HCT116 (cell line): Measurements from ENCODE around the gene ARL13B. TPM values are rescaled to one million over a fixed set of nuclear protein-coding genes. Genes with fewer than 3 reads are reported as not detected.

Source experiments
- ATAC-seq: fragments of 200-7000 bp; cut with Tn5 transposase; 2 replicates; pipeline ENCODE4 v1.9.1; 2020; ENCODE audit warnings: mild to moderate bottlenecking, moderate library complexity
- BruUV-seq: library from RNA; stranded (reverse); fragments of 400-500 nt; replicated peaks from 2 replicates; lab custom pipeline; 2021; lab: Mats Ljungman, UMichigan
- CTCF ChIA-PET: fragments of 300-600 bp; sonication (Branson Sonifier 250); formaldehyde crosslinking; loops from one replicate; lab custom pipeline; 2021; ENCODE audit warnings: antibody characterized with exemption; lab: Charles Lee
- POLR2A ChIA-PET: fragments of 300-600, 350-600 bp; sonication (Branson Sonifier 250); formaldehyde crosslinking; loops from one replicate; lab custom pipeline; 2021; ENCODE audit warnings: antibody characterized with exemption; lab: Charles Lee
- RAD21 ChIA-PET, 2 experiments: fragments of 300-600 bp; sonication (Branson Sonifier 250); formaldehyde crosslinking; loops; one replicate each; lab custom pipeline; 2023; ENCODE audit warnings: low total read pairs in 2 of 2; ENCODE audit not compliant: uncharacterized antibody in 2 of 2, unreplicated experiment in 2 of 2, low non-redundant PET in 1 of 2; lab: Charles Lee
- DNase-seq: peaks from one replicate; pipeline ENCODE4 v3.0.0-alpha.2; 2010; ENCODE audit warnings: low read depth, low spot score
- H2AFZ ChIP-seq: fragments of 200-600 bp; shearing (Covaris generic), sonication (generic); 2 replicates; pipeline ENCODE4 v1.6.1; 2017; ENCODE audit warnings: low read depth, mixed run types, mixed read lengths, antibody characterized with exemption, low read length; ENCODE audit not compliant: poor library complexity, severe bottlenecking
- H3K27ac ChIP-seq: 2 replicates; pipeline ENCODE4 v1.5.1; 2012; ENCODE audit warnings: low read depth, low read length
- H3K27me3 ChIP-seq: fragments of 200-600 bp; sonication (generic); 2 replicates; pipeline ENCODE4 v1.6.1; 2016; ENCODE audit warnings: mixed run types, low read length, mixed read lengths; ENCODE audit not compliant: insufficient read depth
- H3K36me3 ChIP-seq, 2 experiments: fragments of 200-500 bp in 1 of 2; fragments of 200-600 bp in 1 of 2; sonication (Bioruptor generic) in 1 of 2; sonication (generic) in 1 of 2; 2 replicates each; pipeline versions ENCODE4 v1.5.1 to v1.6.1; 2014 to 2016; ENCODE audit warnings: low read length in 2 of 2, inconsistent platforms in 1 of 2, mixed read lengths in 1 of 2, mixed run types in 1 of 2; ENCODE audit not compliant: insufficient read depth in 2 of 2, control insufficient read depth in 1 of 2
- H3K4me1 ChIP-seq, 2 experiments: fragments of 200-600 bp in 1 of 2; sonication (generic) in 1 of 2; 2 replicates each; pipeline versions ENCODE4 v1.5.1 to v1.6.1; 2012 to 2017; ENCODE audit warnings: low read length in 2 of 2, inconsistent platforms in 1 of 2, mild to moderate bottlenecking in 1 of 2, mixed read lengths in 1 of 2, mixed run types in 1 of 2, moderate library complexity in 1 of 2; ENCODE audit not compliant: insufficient read depth in 2 of 2, control insufficient read depth in 1 of 2
- H3K4me2 ChIP-seq: fragments of 200-600 bp; sonication (generic); 2 replicates; pipeline ENCODE4 v1.6.1; 2017; ENCODE audit warnings: mixed run types, low read length, mixed read lengths
- H3K4me3 ChIP-seq, 2 experiments: fragments of 200-600 bp in 1 of 2; sonication (generic) in 1 of 2; replicated peaks in 1 of 2; 2 replicates each; pipeline ENCODE4 v1.5.1; 2011 to 2016; ENCODE audit warnings: low read length in 2 of 2, control low read depth in 1 of 2, low read depth in 1 of 2, mild to moderate bottlenecking in 1 of 2, mixed read lengths in 1 of 2, mixed run types in 1 of 2
- H3K79me2 ChIP-seq: fragments of 200-600 bp; sonication (generic); 2 replicates; pipeline ENCODE4 v1.6.1; 2017; ENCODE audit warnings: mild to moderate bottlenecking, mixed run types, low read length, moderate library complexity, mixed read lengths; ENCODE audit not compliant: insufficient read depth
- H3K9ac ChIP-seq: fragments of 200-600 bp; sonication (generic); 2 replicates; pipeline ENCODE4 v1.6.1; 2016; ENCODE audit warnings: low read length, mixed read lengths
- H3K9me2 ChIP-seq: fragments of 200-600 bp; sonication (generic), shearing (Covaris generic); 2 replicates; pipeline ENCODE4 v1.6.1; 2017; ENCODE audit warnings: mixed run types, mild to moderate bottlenecking, moderate library complexity; ENCODE audit not compliant: insufficient read depth
- H3K9me3 ChIP-seq, 2 experiments: fragments of 200-500 bp in 1 of 2; fragments of 200-600 bp in 1 of 2; sonication (Bioruptor generic) in 1 of 2; sonication (generic) in 1 of 2; 2 replicates each; pipeline ENCODE4 v1.6.1; 2014 to 2017; ENCODE audit warnings: low read length in 2 of 2, mixed read lengths in 2 of 2, inconsistent platforms in 1 of 2, low read depth in 1 of 2, mild to moderate bottlenecking in 1 of 2, mixed run types in 1 of 2, moderate library complexity in 1 of 2; ENCODE audit not compliant: control insufficient read depth in 1 of 2, insufficient read depth in 1 of 2
- H4K20me1 ChIP-seq: fragments of 200-600 bp; sonication (generic), shearing (Covaris generic); 2 replicates; pipeline ENCODE4 v1.6.1; 2017; ENCODE audit warnings: mixed run types, mild to moderate bottlenecking, moderate library complexity; ENCODE audit not compliant: insufficient read depth
- ATF3 ChIP-seq: IDR thresholded peaks from 2 replicates; pipeline ENCODE4 v1.6.1; 2012
- CBX3 ChIP-seq: IDR thresholded peaks from 2 replicates; pipeline ENCODE4 v1.6.1; 2012; ENCODE audit warnings: low read depth
- CEBPB ChIP-seq: IDR thresholded peaks from 2 replicates; pipeline ENCODE4 v1.6.1; 2012; ENCODE audit warnings: low read depth
- ELF1 ChIP-seq: IDR thresholded peaks from 2 replicates; pipeline ENCODE4 v1.6.1; 2012; ENCODE audit warnings: low read depth, borderline replicate concordance
- EZH2 ChIP-seq: fragments of 200-600 bp; sonication (generic); IDR thresholded peaks from 2 replicates; pipeline ENCODE4 v1.6.1; 2017; ENCODE audit warnings: antibody characterized with exemption, mixed run types
- EZH2phosphoT487 ChIP-seq: fragments of 200-600 bp; IDR thresholded peaks from 2 replicates; pipeline ENCODE4 v1.6.1; 2018; ENCODE audit warnings: antibody characterized with exemption, borderline replicate concordance
- MAX ChIP-seq: IDR thresholded peaks from 2 replicates; pipeline ENCODE4 v1.6.1; 2012
- REST ChIP-seq: IDR thresholded peaks from 2 replicates; pipeline ENCODE4 v1.6.1; 2012; ENCODE audit warnings: low read depth
- ZFX ChIP-seq: fragments of 450-650 bp; IDR thresholded peaks from 2 replicates; pipeline ENCODE4 v1.6.1; 2017
- ZNF274 ChIP-seq: fragments of 200-500 bp; sonication (Bioruptor generic); IDR thresholded peaks from 2 replicates; pipeline ENCODE4 v1.6.1; 2014; ENCODE audit warnings: mild to moderate bottlenecking, low read depth, low read length, inconsistent platforms
- intact Hi-C: fragments of 100-400 bp; cut with micrococcal nuclease; formaldehyde crosslinking; loops from 2 replicates; pipeline ENCODE4 v1.10.0; 2022
- total RNA-seq: library from RNA; stranded (reverse); gene quantifications from one replicate; pipeline ENCODE4 v1.2.1, GENCODE V29; 2021; ENCODE audit not compliant: unreplicated experiment

ARL13B gene
- total RNA-seq, 1 experiment from 2014 or later = 8.2 TPM

GRCh38 chr3:93991631-93992030, 11.7 kb downstream of the ARL13B start:
- H3K36me3 ChIP-seq = no peaks in the 10 kb centered on the region
- TF ChIP-seq EZH2phosphoT487 = no peak
- TF ChIP-seq, all 23 proteins: peak for 0
- H3K9ac ChIP-seq = no peak overlapping the region
- POLR2A ChIA-PET = no interaction called here
- CTCF ChIA-PET = no interaction called here
- no peak overlapping the region for H3K4me2 ChIP-seq
- no peaks in the 10 kb centered on the region for H3K9me2 ChIP-seq
- ATAC-seq = no peak
- H3K27me3 ChIP-seq = no peaks in the 10 kb centered on the region
- H4K20me1 ChIP-seq = no peaks in the 10 kb centered on the region
- no peak overlapping the region for H2AFZ ChIP-seq
- no peaks in the 10 kb centered on the region for H3K4me1 ChIP-seq
- H3K9me3 ChIP-seq = no peaks in the 10 kb centered on the region
- RAD21 ChIA-PET = no interaction called here
- intact Hi-C loops = no loop called here
- no peak overlapping the region for H3K4me3 ChIP-seq
- 0 out of 2 replicates have a peak, but pooled peaks cover 17% of the 10 kb centered on the region for H3K79me2 ChIP-seq
- DNase-seq = no peak
- no TSS peak for BruUV-seq
- no peak overlapping the region for H3K27ac ChIP-seq

- TF ChIP-seq ZFX (no peak), ZNF274 (no peak), ATF3 (no peak), ELF1 (no peak), REST (no peak), EZH2 (no peak), CBX3 (no peak), EZH2phosphoT487 (no peak), CEBPB (no peak), MAX (no peak)
- no peaks in the 10 kb centered on the region for H3K9me2 ChIP-seq
- ATAC-seq = no peak
- H4K20me1 ChIP-seq = no peaks in the 10 kb centered on the region
- no peak for DNase-seq
- H3K9ac ChIP-seq = no peak overlapping the region
- no peaks in the 10 kb centered on the region for H3K4me1 ChIP-seq
- BruUV-seq = no TSS peak
- 0 out of 2 replicates have a peak, but pooled peaks cover 17% of the 10 kb centered on the region for H3K79me2 ChIP-seq
- H3K9me3 ChIP-seq = no peaks in the 10 kb centered on the region
- H2AFZ ChIP-seq = no peak overlapping the region
- no peak overlapping the region for H3K4me2 ChIP-seq
- intact Hi-C loops = no loop called here
- ChIA-PET CTCF (no interaction called here), RAD21 (no interaction called here), POLR2A (no interaction called here)
- no peak overlapping the region for H3K27ac ChIP-seq
- no peaks in the 10 kb centered on the region for H3K27me3 ChIP-seq
- H3K36me3 ChIP-seq = no peaks in the 10 kb centered on the region
- H3K4me3 ChIP-seq = no peak overlapping the region
These were observed 12.3 kb downstream of the ARL13B start for GRCh38 chr3:93992207-93992606.
